Ectodermal cell (in vitro differentiated cells): ENCODE data around the gene TRIM50.

Experiments
- H3K27ac ChIP-seq: 2 replicates; pipeline ENCODE4 v1.7.0; 2013; ENCODE audit warnings: mild to moderate bottlenecking, low read depth, low read length; ENCODE audit not compliant: insufficient read depth, poor library complexity, severe bottlenecking
- H3K27me3 ChIP-seq: 2 replicates; pipeline ENCODE4 v1.7.0; 2013; ENCODE audit warnings: mild to moderate bottlenecking, low read length; ENCODE audit not compliant: insufficient read depth, control insufficient read depth, poor library complexity, severe bottlenecking
- H3K36me3 ChIP-seq: one replicate; pipeline ENCODE4 v1.7.0; 2013; ENCODE audit warnings: low read length; ENCODE audit not compliant: control insufficient read depth, insufficient read depth
- H3K4me1 ChIP-seq: one replicate; pipeline ENCODE4 v1.7.0; 2013; ENCODE audit warnings: low read length; ENCODE audit not compliant: control insufficient read depth, insufficient read depth
- H3K4me3 ChIP-seq: 2 replicates; pipeline ENCODE4 v1.7.0; 2013; ENCODE audit warnings: low read depth, low read length, control low read depth; ENCODE audit not compliant: insufficient read depth
- H3K9me3 ChIP-seq: 2 replicates; pipeline ENCODE4 v1.7.0; 2013; ENCODE audit warnings: mild to moderate bottlenecking, low read length, moderate library complexity; ENCODE audit not compliant: control insufficient read depth
- WGBS, 2 experiments: methylation state at CpG; one replicate each; pipeline ENCODE4 v1.1.7; 2013; ENCODE audit warnings: missing lambda C conversion rate in 2 of 2; 5-methylcytosine and 5-hydroxymethylcytosine counted together

Gene TRIM50

GRCh38 chr7:73351447-73352167 lies 23.7 kb upstream of the TRIM50 start:
- Histone ChIP-seq H3K4me1 (peaks cover 6% of the 10 kb centered on the region), H3K36me3 (no peaks in the 10 kb centered on the region), H3K9me3 (no peaks in the 10 kb centered on the region), H3K27me3 (no peaks in the 10 kb centered on the region), H3K27ac (no peak overlapping the region), H3K4me3 (no peak overlapping the region)
- WGBS, 2 experiments, result 56 to 69% methylated on average over 6 of the region's 6 CpGs

- Histone ChIP-seq H3K27me3 (no peaks in the 10 kb centered on the region), H3K36me3 (no peaks in the 10 kb centered on the region), H3K9me3 (no peaks in the 10 kb centered on the region), H3K4me1 (peaks cover 6% of the 10 kb centered on the region), H3K27ac (no peak overlapping the region), H3K4me3 (no peak overlapping the region)
- WGBS, 2 experiments, result 88 to 90% methylated on average over 12 of the region's 12 CpGs
Observed at GRCh38 chr7:73350306-73351068, 22.6 kb upstream of the TRIM50 start.

GRCh38 chr7:73349763-73350162 lies 21.9 kb upstream of the TRIM50 start:
- 84 to 93% methylated on average over 6 of the region's 6 CpGs for WGBS, 2 experiments
- H3K4me3 ChIP-seq, result no peak overlapping the region
- no peaks in the 10 kb centered on the region for H3K36me3 ChIP-seq
- H3K27me3 ChIP-seq, result no peaks in the 10 kb centered on the region
- no peak overlapping the region for H3K27ac ChIP-seq
- peaks cover 10% of the 10 kb centered on the region for H3K4me1 ChIP-seq
- H3K9me3 ChIP-seq, result no peaks in the 10 kb centered on the region

- no peaks in the 10 kb centered on the region for H3K27me3 ChIP-seq
- H3K36me3 ChIP-seq, result no peaks in the 10 kb centered on the region
- H3K27ac ChIP-seq, result no peak overlapping the region
- H3K9me3 ChIP-seq, result no peaks in the 10 kb centered on the region
- peaks cover 10% of the 10 kb centered on the region for H3K4me1 ChIP-seq
- no peak overlapping the region for H3K4me3 ChIP-seq
- WGBS, 2 experiments, result 67 to 76% methylated on average over 8 of the region's 8 CpGs
Observed at GRCh38 chr7:73345951-73346350, 18.1 kb upstream of the TRIM50 start.

GRCh38 chr7:73345538-73345937 lies 17.7 kb upstream of the TRIM50 start:
- no peak overlapping the region for H3K27ac ChIP-seq
- H3K4me1 ChIP-seq, result peaks cover 8% of the 10 kb centered on the region
- 72 to 85% methylated on average over 4 of the region's 4 CpGs for WGBS, 2 experiments
- H3K36me3 ChIP-seq, result no peaks in the 10 kb centered on the region
- no peaks in the 10 kb centered on the region for H3K9me3 ChIP-seq
- H3K4me3 ChIP-seq, result no peak overlapping the region
- H3K27me3 ChIP-seq, result no peaks in the 10 kb centered on the region

GRCh38 chr7:73343671-73344380 lies 15.9 kb upstream of the TRIM50 start:
- WGBS, 2 experiments, result 80 to 83% methylated on average over 7 of the region's 7 CpGs
- H3K27me3 ChIP-seq, result no peaks in the 10 kb centered on the region
- no peaks in the 10 kb centered on the region for H3K9me3 ChIP-seq

GRCh38 chr7:73342645-73343044 lies 14.8 kb upstream of the TRIM50 start:
- Histone ChIP-seq H3K36me3 (no peaks in the 10 kb centered on the region), H3K27ac (no peak overlapping the region), H3K27me3 (no peaks in the 10 kb centered on the region), H3K9me3 (no peaks in the 10 kb centered on the region), H3K4me3 (no peak overlapping the region), H3K4me1 (peaks cover 4% of the 10 kb centered on the region)
- 73 to 81% methylated on average over 8 of the region's 8 CpGs for WGBS, 2 experiments

More at GRCh38 chr7:73343671-73344380, 15.9 kb upstream of the TRIM50 start:
- Histone ChIP-seq H3K4me1 (peaks cover 4% of the 10 kb centered on the region), H3K27ac (no peak overlapping the region), H3K4me3 (no peak overlapping the region), H3K36me3 (no peaks in the 10 kb centered on the region)

GRCh38 chr7:73341877-73342276 lies 14.0 kb upstream of the TRIM50 start:
- no peaks in the 10 kb centered on the region for H3K27me3 ChIP-seq
- 91 to 93% methylated on average over 8 of the region's 8 CpGs for WGBS, 2 experiments
- H3K4me1 ChIP-seq, result peaks cover 4% of the 10 kb centered on the region
- no peaks in the 10 kb centered on the region for H3K36me3 ChIP-seq
- no peak overlapping the region for H3K4me3 ChIP-seq
- no peaks in the 10 kb centered on the region for H3K9me3 ChIP-seq
- no peak overlapping the region for H3K27ac ChIP-seq

- 64 to 84% methylated on average over 7 of the region's 7 CpGs for WGBS, 2 experiments
- no peak overlapping the region for H3K4me3 ChIP-seq
Observed at GRCh38 chr7:73340514-73340913, 12.6 kb upstream of the TRIM50 start.

GRCh38 chr7:73338321-73338720 lies 10.4 kb upstream of the TRIM50 start:
- 84 to 95% methylated on average over 9 to 10 of the region's 10 CpGs for WGBS, 2 experiments
- H3K4me1 ChIP-seq, result no peaks in the 10 kb centered on the region
- no peak overlapping the region for H3K4me3 ChIP-seq
- no peak overlapping the region for H3K27ac ChIP-seq
- no peaks in the 10 kb centered on the region for H3K9me3 ChIP-seq
- no peaks in the 10 kb centered on the region for H3K27me3 ChIP-seq
- no peaks in the 10 kb centered on the region for H3K36me3 ChIP-seq

More at GRCh38 chr7:73340514-73340913, 12.6 kb upstream of the TRIM50 start:
- H3K27ac ChIP-seq, result no peak overlapping the region
- H3K4me1 ChIP-seq, result peaks cover 4% of the 10 kb centered on the region
- no peaks in the 10 kb centered on the region for H3K9me3 ChIP-seq
- no peaks in the 10 kb centered on the region for H3K36me3 ChIP-seq
- H3K27me3 ChIP-seq, result no peaks in the 10 kb centered on the region
